HepG2 (cell line): ENCODE results near the gene OMA1. TPM values are rescaled to one million over a fixed set of nuclear protein-coding genes. Genes with fewer than 3 reads are reported as not detected.

Experiments used
- ATAC-seq: fragments of 200-7000 bp; cut with Tn5 transposase; 3 replicates; pipeline ENCODE4 v1.9.1; 2020; ENCODE audit warnings: mild to moderate bottlenecking, moderate library complexity
- BruUV-seq: library from RNA; stranded (reverse); fragments of 400-500 nt; replicated peaks from 2 replicates; lab custom pipeline; 2021; lab: Mats Ljungman, UMichigan
- CTCF ChIA-PET: fragments of 300-600 bp; formaldehyde crosslinking; extraction: SDS; loops from one replicate; lab custom pipeline; 2021; ENCODE audit warnings: low total read pairs, inconsistent platforms, low intra/inter-chr PET ratio; lab: Yijun Ruan, JAX
- POLR2A ChIA-PET: fragments of 350-600 bp; sonication (Branson Sonifier 250); formaldehyde crosslinking; loops from one replicate; lab custom pipeline; 2020; ENCODE audit warnings: antibody characterized with exemption, inconsistent platforms; lab: Yijun Ruan, JAX
- DNase-seq: peaks from one replicate; pipeline ENCODE4 v3.0.0-alpha.2; 2015; ENCODE audit warnings: low spot score
- FAIRE-seq: peaks from 3 replicates; lab custom pipeline; 2011; peaks lifted over from hg19 to GRCh38; lab: Jason Lieb, UNC
- H2AFZ ChIP-seq: one replicate; pipeline ENCODE4 v1.6.1; 2011; ENCODE audit warnings: low read length, inconsistent platforms
- H3K27ac ChIP-seq: fragments of 300-600 bp; 3 replicates; pipeline ENCODE4 v1.8.0; 2011; ENCODE audit warnings: mixed run types, mild to moderate bottlenecking, mixed read lengths, low read length, inconsistent platforms; ENCODE audit not compliant: insufficient read depth; ENCODE audit errors: extremely low read length
- H3K27me3 ChIP-seq, 2 experiments: fragments of 200-600 bp in 1 of 2; 2 replicates in 1 of 2; 3 replicates in 1 of 2; pipeline versions ENCODE4 v1.6.0 to v1.8.0; 2011; ENCODE audit warnings: low read length in 2 of 2, mild to moderate bottlenecking in 2 of 2, moderate library complexity in 2 of 2, inconsistent platforms in 1 of 2; ENCODE audit not compliant: insufficient read depth in 2 of 2, control insufficient read depth in 1 of 2
- H3K36me3 ChIP-seq, 2 experiments: fragments of 200-600 bp in 1 of 2; replicated peaks in 1 of 2; 2 replicates in 1 of 2; 3 replicates in 1 of 2; pipeline versions ENCODE4 v1.5.1 to v1.8.0; 2011; ENCODE audit warnings: low read length in 2 of 2, inconsistent platforms in 1 of 2; ENCODE audit not compliant: insufficient read depth in 2 of 2, control insufficient read depth in 1 of 2
- H3K4me1 ChIP-seq: 2 replicates; pipeline ENCODE4 v1.5.1; 2012; ENCODE audit warnings: low read length, inconsistent platforms; ENCODE audit not compliant: insufficient read depth
- H3K4me2 ChIP-seq: 2 replicates; pipeline ENCODE4 v1.6.0; 2011; ENCODE audit warnings: low read depth, low read length, inconsistent platforms
- H3K4me3 ChIP-seq, 3 experiments: fragments of 200-600 bp in 1 of 3; sonication (generic), shearing (Covaris generic) in 1 of 3; replicated peaks in 1 of 3; 2 replicates each; pipeline ENCODE4 v1.5.1; 2011 to 2016; ENCODE audit warnings: low read length in 3 of 3, inconsistent platforms in 2 of 3, low read depth in 2 of 3, mild to moderate bottlenecking in 2 of 3, control low read depth in 1 of 3, mixed read lengths in 1 of 3; ENCODE audit not compliant: insufficient read depth in 1 of 3
- H3K79me2 ChIP-seq: one replicate; pipeline ENCODE4 v1.6.1; 2011; ENCODE audit warnings: low read length, inconsistent platforms; ENCODE audit not compliant: insufficient read depth
- H3K9ac ChIP-seq: 2 replicates; pipeline ENCODE4 v1.6.0; 2011; ENCODE audit warnings: mild to moderate bottlenecking, low read depth, low read length, inconsistent platforms; ENCODE audit not compliant: insufficient read depth
- H3K9me3 ChIP-seq: 2 replicates; pipeline ENCODE4 v1.5.1; 2012; ENCODE audit warnings: mild to moderate bottlenecking, low read length
- H4K20me1 ChIP-seq: 2 replicates; pipeline ENCODE4 v1.6.0; 2011; ENCODE audit warnings: inconsistent platforms, mild to moderate bottlenecking, low read length, moderate library complexity; ENCODE audit not compliant: insufficient read depth
- CENPT ChIP-seq: sonication (generic); formaldehyde crosslinking; IDR thresholded peaks from 2 replicates; pipeline ENCODE4 v1.8.0; 2022; ENCODE audit warnings: low read depth, mild to moderate bottlenecking, moderate library complexity, missing genetic modification reagents
- ESRRA ChIP-seq: sonication (generic); formaldehyde crosslinking; IDR thresholded peaks from 2 replicates; pipeline ENCODE4 v1.5.1; 2020; ENCODE audit warnings: mild to moderate bottlenecking, low read depth, missing genetic modification reagents
- HOXA7 ChIP-seq: sonication (generic); formaldehyde crosslinking; IDR thresholded peaks from 2 replicates; pipeline ENCODE4 v1.8.1; 2022; ENCODE audit warnings: mild to moderate bottlenecking, missing genetic modification reagents, moderate library complexity
- MYNN ChIP-seq: sonication (generic); formaldehyde crosslinking; IDR thresholded peaks from 2 replicates; pipeline ENCODE4 v1.4.0; 2020; ENCODE audit warnings: mild to moderate bottlenecking, low read depth, missing genetic modification reagents
- ZNF225 ChIP-seq: sonication (generic); formaldehyde crosslinking; IDR thresholded peaks from 2 replicates; pipeline ENCODE4 v1.4.0; 2020; ENCODE audit warnings: mild to moderate bottlenecking, missing genetic modification reagents
- WGBS: methylation state at CpG from one replicate; pipeline ENCODE4 v1.1.6; 2017; ENCODE audit warnings: low lambda C conversion rate; 5-methylcytosine and 5-hydroxymethylcytosine counted together
- in situ Hi-C: cut with HindIII; loops from 2 replicates; pipeline ENCODE4 v1.10.0; 2017; ENCODE audit warnings: low pct_unique_long_range_greater_than_20kb; ENCODE audit not compliant: extremely low pct_ligation_motif_present
- intact Hi-C: fragments of 100-400 bp; cut with micrococcal nuclease; formaldehyde crosslinking; loops from one replicate; pipeline ENCODE4 v1.10.0; 2022; ENCODE audit not compliant: unreplicated experiment
- polyA plus RNA-seq, 8 experiments: library from polyadenylated mRNA; depleted of rRNA in 3 of 8; stranded (reverse) in 7 of 8; unstranded in 1 of 8; fragments of >200 nt; fragmentation: Illumina TruSeq in 4 of 8; extraction: Trizol in 4 of 8; gene quantifications; 2 replicates each; pipeline versions ENCODE4 v1.2.1 to v1.2.3, GENCODE V29; 2011 to 2016; ENCODE audit warnings: low read depth in 4 of 8, missing spikeins in 1 of 8, mixed read lengths in 1 of 8; ENCODE audit not compliant: insufficient read depth in 1 of 8
- total RNA-seq, 5 experiments: library from RNA; depleted of rRNA; stranded (reverse); fragments of >200 nt; fragmentation: Illumina TruSeq; extraction: Trizol; gene quantifications; 2 replicates each; pipeline ENCODE4 v1.2.3, GENCODE V29; 2016; ENCODE audit warnings: low read depth in 1 of 5
- TF ChIP-seq, protein P1 (sequence below): IDR thresholded peaks from 2 replicates; pipeline ENCODE4 v1.6.1; 2016
- TF ChIP-seq, protein P2 (sequence below): sonication (generic); formaldehyde crosslinking; IDR thresholded peaks from 2 replicates; pipeline ENCODE4 v1.4.0; 2020; ENCODE audit warnings: missing genetic modification reagents
- TF ChIP-seq, protein P3 (sequence below): sonication (generic); formaldehyde crosslinking; IDR thresholded peaks from 2 replicates; pipeline ENCODE4 v1.4.0; 2020; ENCODE audit warnings: mild to moderate bottlenecking, low read depth, missing genetic modification reagents

OMA1 gene
- total and polyA plus RNA-seq, 2 of the 13 experiments (the other 11 are each of a cell fraction or from before 2014, with no cell fraction given), result 7.0 to 26.9 TPM

DNA sequence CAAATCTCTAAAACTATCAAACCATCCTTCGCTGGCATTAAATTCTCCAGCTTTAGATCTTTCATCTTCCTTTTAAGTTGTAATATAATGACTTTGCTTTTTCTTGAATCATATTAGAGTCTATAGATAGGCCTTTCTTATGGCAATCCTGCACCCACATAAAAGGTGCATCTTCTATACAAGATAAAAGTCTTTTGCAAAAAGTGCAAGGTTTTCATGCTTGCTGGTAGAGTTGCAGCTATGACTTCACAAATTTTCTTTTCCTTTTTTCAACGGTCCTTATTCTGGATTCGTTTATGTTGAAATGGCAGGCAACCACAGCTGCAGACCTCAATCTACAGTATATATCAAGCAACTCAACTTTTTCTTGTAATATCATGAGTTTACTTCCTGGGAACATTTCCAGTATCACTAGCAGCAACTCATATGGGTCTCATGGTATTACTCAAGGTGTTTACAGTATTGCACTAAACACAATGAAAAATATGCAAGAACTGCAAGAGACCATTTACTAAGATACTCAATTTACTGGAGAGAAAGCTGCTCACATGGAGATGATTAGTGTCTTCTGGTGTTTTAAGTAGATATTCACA lies 22.1 kb downstream of the OMA1 start:
- no peaks in the 10 kb centered on the region for H3K4me1 ChIP-seq

More for the DNA sequence above, 22.1 kb downstream of the OMA1 start:
- TF ChIP-seq, protein P1, sequence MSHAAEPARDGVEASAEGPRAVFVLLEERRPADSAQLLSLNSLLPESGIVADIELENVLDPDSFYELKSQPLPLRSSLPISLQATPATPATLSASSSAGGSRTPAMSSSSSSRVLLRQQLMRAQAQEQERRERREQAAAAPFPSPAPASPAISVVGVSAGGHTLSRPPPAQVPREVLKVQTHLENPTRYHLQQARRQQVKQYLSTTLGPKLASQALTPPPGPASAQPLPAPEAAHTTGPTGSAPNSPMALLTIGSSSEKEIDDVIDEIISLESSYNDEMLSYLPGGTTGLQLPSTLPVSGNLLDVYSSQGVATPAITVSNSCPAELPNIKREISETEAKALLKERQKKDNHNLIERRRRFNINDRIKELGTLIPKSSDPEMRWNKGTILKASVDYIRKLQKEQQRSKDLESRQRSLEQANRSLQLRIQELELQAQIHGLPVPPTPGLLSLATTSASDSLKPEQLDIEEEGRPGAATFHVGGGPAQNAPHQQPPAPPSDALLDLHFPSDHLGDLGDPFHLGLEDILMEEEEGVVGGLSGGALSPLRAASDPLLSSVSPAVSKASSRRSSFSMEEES (CRISPR knock-in tag), result no peak
- TF ChIP-seq, protein P2, sequence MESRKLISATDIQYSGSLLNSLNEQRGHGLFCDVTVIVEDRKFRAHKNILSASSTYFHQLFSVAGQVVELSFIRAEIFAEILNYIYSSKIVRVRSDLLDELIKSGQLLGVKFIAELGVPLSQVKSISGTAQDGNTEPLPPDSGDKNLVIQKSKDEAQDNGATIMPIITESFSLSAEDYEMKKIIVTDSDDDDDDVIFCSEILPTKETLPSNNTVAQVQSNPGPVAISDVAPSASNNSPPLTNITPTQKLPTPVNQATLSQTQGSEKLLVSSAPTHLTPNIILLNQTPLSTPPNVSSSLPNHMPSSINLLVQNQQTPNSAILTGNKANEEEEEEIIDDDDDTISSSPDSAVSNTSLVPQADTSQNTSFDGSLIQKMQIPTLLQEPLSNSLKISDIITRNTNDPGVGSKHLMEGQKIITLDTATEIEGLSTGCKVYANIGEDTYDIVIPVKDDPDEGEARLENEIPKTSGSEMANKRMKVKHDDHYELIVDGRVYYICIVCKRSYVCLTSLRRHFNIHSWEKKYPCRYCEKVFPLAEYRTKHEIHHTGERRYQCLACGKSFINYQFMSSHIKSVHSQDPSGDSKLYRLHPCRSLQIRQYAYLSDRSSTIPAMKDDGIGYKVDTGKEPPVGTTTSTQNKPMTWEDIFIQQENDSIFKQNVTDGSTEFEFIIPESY (CRISPR knock-in tag), result no peak
- TF ChIP-seq ZNF225 (no peak), HOXA7 (CRISPR knock-in tag) (no peak), MYNN (CRISPR knock-in tag) (no peak), CENPT (CRISPR knock-in tag) (no peak), ESRRA (CRISPR knock-in tag) (no peak)
- TF ChIP-seq, protein P3, sequence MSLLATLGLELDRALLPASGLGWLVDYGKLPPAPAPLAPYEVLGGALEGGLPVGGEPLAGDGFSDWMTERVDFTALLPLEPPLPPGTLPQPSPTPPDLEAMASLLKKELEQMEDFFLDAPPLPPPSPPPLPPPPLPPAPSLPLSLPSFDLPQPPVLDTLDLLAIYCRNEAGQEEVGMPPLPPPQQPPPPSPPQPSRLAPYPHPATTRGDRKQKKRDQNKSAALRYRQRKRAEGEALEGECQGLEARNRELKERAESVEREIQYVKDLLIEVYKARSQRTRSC (CRISPR knock-in tag), result no peak
- 91% methylated on average over 3 of the region's 3 CpGs for WGBS
- no peak overlapping the region for H3K4me3 ChIP-seq
- H3K27ac ChIP-seq, result no peak overlapping the region
- no peaks in the 10 kb centered on the region for H3K36me3 ChIP-seq
- BruUV-seq, result no TSS peak
- no peak overlapping the region for H2AFZ ChIP-seq
- H3K79me2 ChIP-seq, result no peaks in the 10 kb centered on the region
- DNase-seq (no peak), FAIRE-seq (no peak), ATAC-seq (no peak)
- H3K9me3 ChIP-seq, result no peaks in the 10 kb centered on the region
- no peaks in the 10 kb centered on the region for H3K27me3 ChIP-seq
- in situ Hi-C loops, result no loop called here
- no peak overlapping the region for H3K4me2 ChIP-seq
- CTCF ChIA-PET, result no interaction called here
- H4K20me1 ChIP-seq, result no peaks in the 10 kb centered on the region
- intact Hi-C loops, result no loop called here
- POLR2A ChIA-PET, result no interaction called here
- H3K9ac ChIP-seq, result no peak overlapping the region
